ENCODE results near the gene USP44. TPM values are rescaled to one million over a fixed set of nuclear protein-coding genes. Genes with fewer than 3 reads are reported as not detected.

Gene USP44
- total and polyA plus RNA-seq, 10 of the 15 experiments (the other 5 are each of a cell fraction or from before 2014, with no cell fraction given): 0.02 to 0.26 (median 0.12) TPM; not detected in 6

DNA sequence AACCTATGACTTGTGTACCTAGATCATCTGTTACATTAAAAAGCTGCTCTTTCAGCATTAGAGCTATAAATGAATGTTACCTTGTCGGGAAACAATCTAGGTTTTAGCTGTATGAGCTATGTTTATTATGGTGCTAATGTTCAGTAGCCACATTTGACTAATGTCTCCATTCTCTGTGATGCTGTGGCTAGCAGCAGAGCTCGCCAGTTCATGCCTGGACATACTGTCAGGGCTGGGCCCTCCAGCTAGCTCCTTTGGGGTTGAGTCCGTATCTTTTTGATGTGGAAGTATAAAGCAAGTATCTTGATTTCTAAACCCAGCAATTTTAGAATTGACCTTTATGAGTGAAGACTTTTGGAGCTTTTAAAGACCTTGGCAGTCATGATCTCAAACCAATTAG, 36.1 kb downstream of the USP44 start:
- no peak overlapping the region for H3K4me2 ChIP-seq (ENCODE audit: control insufficient read depth, insufficient read depth)
- SMC1A ChIA-PET (ENCODE audit: uncharacterized antibody, unreplicated experiment): no interaction called here
- CTCF ChIA-PET: no interaction called here
- no peaks in the 10 kb centered on the region for H3K4me1 ChIP-seq (ENCODE audit: control insufficient read depth, insufficient read depth, low read length)
- no peaks in the 10 kb centered on the region for H3K79me2 ChIP-seq (ENCODE audit: control insufficient read depth, insufficient read depth, low read length)
- RAD21 ChIA-PET (ENCODE audit: unreplicated experiment): interaction anchor here (1.3 kb wide), 1 partner anchor 398 kb away, joined by 3 read pairs; no protein-coding TSS in a partner anchor
- H3K9me3 ChIP-seq (replicated peaks; ENCODE audit: control insufficient read depth, insufficient read depth, low read length): no peaks in the 10 kb centered on the region
- DNase-seq (ENCODE audit: low read depth, low spot score) (no peak), ATAC-seq (no peak), FAIRE-seq (no peak)
- H3K36me3 ChIP-seq (ENCODE audit: control insufficient read depth in 2 of 2, insufficient read depth in 2 of 2, low read length in 1 of 2): peaks cover 2 to 14% of the 10 kb centered on the region in 2 experiments
- BruUV-seq (replicated peaks): no TSS peak
- TF ChIP-seq EED (IDR thresholded peaks at IDR 0.05; ENCODE audit: low read depth): no peak
- TF ChIP-seq SPI1 (IDR thresholded peaks at IDR 0.05; ENCODE audit: borderline replicate concordance, insufficient read depth, low read depth, low read length): no peak
- TF ChIP-seq, protein P1, sequence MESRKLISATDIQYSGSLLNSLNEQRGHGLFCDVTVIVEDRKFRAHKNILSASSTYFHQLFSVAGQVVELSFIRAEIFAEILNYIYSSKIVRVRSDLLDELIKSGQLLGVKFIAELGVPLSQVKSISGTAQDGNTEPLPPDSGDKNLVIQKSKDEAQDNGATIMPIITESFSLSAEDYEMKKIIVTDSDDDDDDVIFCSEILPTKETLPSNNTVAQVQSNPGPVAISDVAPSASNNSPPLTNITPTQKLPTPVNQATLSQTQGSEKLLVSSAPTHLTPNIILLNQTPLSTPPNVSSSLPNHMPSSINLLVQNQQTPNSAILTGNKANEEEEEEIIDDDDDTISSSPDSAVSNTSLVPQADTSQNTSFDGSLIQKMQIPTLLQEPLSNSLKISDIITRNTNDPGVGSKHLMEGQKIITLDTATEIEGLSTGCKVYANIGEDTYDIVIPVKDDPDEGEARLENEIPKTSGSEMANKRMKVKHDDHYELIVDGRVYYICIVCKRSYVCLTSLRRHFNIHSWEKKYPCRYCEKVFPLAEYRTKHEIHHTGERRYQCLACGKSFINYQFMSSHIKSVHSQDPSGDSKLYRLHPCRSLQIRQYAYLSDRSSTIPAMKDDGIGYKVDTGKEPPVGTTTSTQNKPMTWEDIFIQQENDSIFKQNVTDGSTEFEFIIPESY (IDR thresholded peaks at IDR 0.05): no peak
- TF ChIP-seq MYB (IDR thresholded peaks at IDR 0.05; ENCODE audit: borderline replicate concordance, low read depth, low read length): no peak
- TF ChIP-seq HDGF (IDR thresholded peaks at IDR 0.05): no peak
- TF ChIP-seq RELA (IDR thresholded peaks at IDR 0.05; ENCODE audit: borderline replicate concordance, partially characterized antibody): no peak
- H2AFZ ChIP-seq (ENCODE audit: control insufficient read depth, low read depth, low read length): no peak overlapping the region
- POLR2A ChIA-PET: interaction anchor here (0.6 kb wide), 2 partner anchors 56 to 472 kb away, joined by 5 to 8 read pairs; no protein-coding TSS in a partner anchor
- 96% methylated on average over 3 of the region's 3 CpGs for WGBS (ENCODE audit: insufficient coverage, insufficient replicate concordance, low lambda C conversion rate, missing lambda C conversion rate)
- in situ Hi-C loops (cut with MboI) (no loop called here), intact Hi-C loops (cut with micrococcal nuclease; ENCODE audit: unreplicated experiment) (no loop called here)
- H3K9ac ChIP-seq (ENCODE audit: control insufficient read depth, insufficient read depth, low read length): no peak overlapping the region
- no peak overlapping the region for H3K4me3 ChIP-seq
- H4K20me1 ChIP-seq (ENCODE audit: control insufficient read depth, insufficient read depth): no peaks in the 10 kb centered on the region
- H3K27me3 ChIP-seq (replicated peaks in 1 of 2; ENCODE audit: control insufficient read depth in 2 of 2, insufficient read depth in 2 of 2, low read length in 1 of 2): no peaks in the 10 kb centered on the region
- H3K27ac ChIP-seq (ENCODE audit: control insufficient read depth, insufficient read depth): no peak overlapping the region

Measured in GM12878 (cell line).